ENCODE data around the gene PLEKHG4B.

Gene PLEKHG4B

DNA sequence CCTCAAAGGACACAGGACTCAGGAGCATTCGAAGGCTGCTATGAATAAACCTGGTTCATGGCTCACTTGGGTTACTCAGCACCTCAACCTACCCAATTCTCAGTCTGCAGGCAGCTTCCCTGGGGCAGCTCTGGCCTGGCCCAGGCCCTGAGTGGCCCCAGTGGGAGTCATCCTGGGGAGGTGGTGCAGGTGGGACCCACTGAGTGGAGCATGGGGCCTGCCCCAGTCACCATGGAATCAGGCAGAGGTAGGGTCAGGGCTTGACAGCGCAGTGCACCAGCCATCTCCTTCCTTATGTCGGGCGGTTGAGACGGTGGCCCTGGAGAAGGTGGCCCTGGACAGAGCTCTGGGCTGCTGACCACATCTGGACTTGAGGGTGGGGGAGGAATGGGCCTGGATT lies 19.2 kb downstream of the PLEKHG4B start:
- TF ChIP-seq CREB1 (IDR thresholded peaks at IDR 0.05; ENCODE audit: low read depth) (no peak), TAF1 (IDR thresholded peaks at IDR 0.05; ENCODE audit: low read depth) (no peak), TCF12 (IDR thresholded peaks at IDR 0.05; ENCODE audit: low read depth) (no peak), YY1 (IDR thresholded peaks at IDR 0.05; ENCODE audit: low read depth) (no peak), CEBPB (IDR thresholded peaks at IDR 0.05) (no peak), FOXM1 (IDR thresholded peaks at IDR 0.05; ENCODE audit: borderline replicate concordance, low read depth) (no peak), RAD21 (IDR thresholded peaks at IDR 0.05; ENCODE audit: low read depth) (no peak), EGR1 (IDR thresholded peaks at IDR 0.05) (no peak), NFIC (IDR thresholded peaks at IDR 0.05) (no peak)
- TF ChIP-seq, protein P1, sequence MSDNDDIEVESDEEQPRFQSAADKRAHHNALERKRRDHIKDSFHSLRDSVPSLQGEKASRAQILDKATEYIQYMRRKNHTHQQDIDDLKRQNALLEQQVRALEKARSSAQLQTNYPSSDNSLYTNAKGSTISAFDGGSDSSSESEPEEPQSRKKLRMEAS (IDR thresholded peaks at IDR 0.05): no peak
- TF ChIP-seq, protein P2, sequence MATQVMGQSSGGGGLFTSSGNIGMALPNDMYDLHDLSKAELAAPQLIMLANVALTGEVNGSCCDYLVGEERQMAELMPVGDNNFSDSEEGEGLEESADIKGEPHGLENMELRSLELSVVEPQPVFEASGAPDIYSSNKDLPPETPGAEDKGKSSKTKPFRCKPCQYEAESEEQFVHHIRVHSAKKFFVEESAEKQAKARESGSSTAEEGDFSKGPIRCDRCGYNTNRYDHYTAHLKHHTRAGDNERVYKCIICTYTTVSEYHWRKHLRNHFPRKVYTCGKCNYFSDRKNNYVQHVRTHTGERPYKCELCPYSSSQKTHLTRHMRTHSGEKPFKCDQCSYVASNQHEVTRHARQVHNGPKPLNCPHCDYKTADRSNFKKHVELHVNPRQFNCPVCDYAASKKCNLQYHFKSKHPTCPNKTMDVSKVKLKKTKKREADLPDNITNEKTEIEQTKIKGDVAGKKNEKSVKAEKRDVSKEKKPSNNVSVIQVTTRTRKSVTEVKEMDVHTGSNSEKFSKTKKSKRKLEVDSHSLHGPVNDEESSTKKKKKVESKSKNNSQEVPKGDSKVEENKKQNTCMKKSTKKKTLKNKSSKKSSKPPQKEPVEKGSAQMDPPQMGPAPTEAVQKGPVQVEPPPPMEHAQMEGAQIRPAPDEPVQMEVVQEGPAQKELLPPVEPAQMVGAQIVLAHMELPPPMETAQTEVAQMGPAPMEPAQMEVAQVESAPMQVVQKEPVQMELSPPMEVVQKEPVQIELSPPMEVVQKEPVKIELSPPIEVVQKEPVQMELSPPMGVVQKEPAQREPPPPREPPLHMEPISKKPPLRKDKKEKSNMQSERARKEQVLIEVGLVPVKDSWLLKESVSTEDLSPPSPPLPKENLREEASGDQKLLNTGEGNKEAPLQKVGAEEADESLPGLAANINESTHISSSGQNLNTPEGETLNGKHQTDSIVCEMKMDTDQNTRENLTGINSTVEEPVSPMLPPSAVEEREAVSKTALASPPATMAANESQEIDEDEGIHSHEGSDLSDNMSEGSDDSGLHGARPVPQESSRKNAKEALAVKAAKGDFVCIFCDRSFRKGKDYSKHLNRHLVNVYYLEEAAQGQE (IDR thresholded peaks at IDR 0.05; ENCODE audit: low read depth): no peak

DNA sequence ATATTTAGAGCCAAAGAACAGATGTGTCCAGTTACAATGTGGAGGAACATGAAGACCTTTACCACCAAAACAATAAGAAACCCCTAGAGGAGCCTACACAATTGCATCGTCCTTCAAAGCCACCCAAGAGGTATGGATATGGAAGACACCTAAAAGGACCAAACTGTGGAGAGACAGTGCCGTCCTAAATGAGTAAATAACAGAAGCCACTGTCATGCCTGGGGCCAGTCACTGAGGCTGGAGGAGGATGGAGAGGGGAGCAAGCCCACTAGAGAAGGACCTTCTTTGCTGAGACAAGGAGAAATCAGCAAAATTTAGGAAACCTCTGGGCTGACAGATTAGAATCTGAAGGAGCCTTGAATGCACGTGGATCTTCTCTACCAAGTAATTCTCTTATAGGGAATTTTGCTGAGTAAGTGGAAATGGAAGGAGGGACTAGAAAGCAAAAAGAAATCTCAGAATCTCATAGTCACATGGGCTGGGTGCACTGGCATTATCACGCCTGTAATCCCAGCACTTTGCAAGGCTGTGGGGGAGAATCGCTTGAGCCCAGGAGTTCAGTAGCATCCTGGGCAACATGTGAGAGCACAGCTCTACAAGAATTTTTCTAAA lies 27.6 kb downstream of the PLEKHG4B start:
- no peak for TF ChIP-seq ZBTB7A (IDR thresholded peaks at IDR 0.05; ENCODE audit: low read depth)
- TF ChIP-seq FOXM1 (IDR thresholded peaks at IDR 0.05; ENCODE audit: borderline replicate concordance, low read depth): no peak
- TF ChIP-seq CREB1 (IDR thresholded peaks at IDR 0.05; ENCODE audit: low read depth): no peak
- no peak for TF ChIP-seq TAF1 (IDR thresholded peaks at IDR 0.05; ENCODE audit: low read depth)
- TF ChIP-seq, protein P1 (IDR thresholded peaks at IDR 0.05): no peak
- TF ChIP-seq RAD21 (IDR thresholded peaks at IDR 0.05; ENCODE audit: low read depth): no peak
- TF ChIP-seq TCF12 (IDR thresholded peaks at IDR 0.05; ENCODE audit: low read depth): no peak
- TF ChIP-seq TEAD4 (IDR thresholded peaks at IDR 0.05): no peak
- TF ChIP-seq EGR1 (IDR thresholded peaks at IDR 0.05): no peak
- no peak for TF ChIP-seq YY1 (IDR thresholded peaks at IDR 0.05; ENCODE audit: low read depth)
- TF ChIP-seq, protein P3, sequence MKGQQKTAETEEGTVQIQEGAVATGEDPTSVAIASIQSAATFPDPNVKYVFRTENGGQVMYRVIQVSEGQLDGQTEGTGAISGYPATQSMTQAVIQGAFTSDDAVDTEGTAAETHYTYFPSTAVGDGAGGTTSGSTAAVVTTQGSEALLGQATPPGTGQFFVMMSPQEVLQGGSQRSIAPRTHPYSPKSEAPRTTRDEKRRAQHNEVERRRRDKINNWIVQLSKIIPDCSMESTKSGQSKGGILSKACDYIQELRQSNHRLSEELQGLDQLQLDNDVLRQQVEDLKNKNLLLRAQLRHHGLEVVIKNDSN (IDR thresholded peaks at IDR 0.05): no peak
- no peak for TF ChIP-seq CEBPB (IDR thresholded peaks at IDR 0.05)
- no peak for TF ChIP-seq EP300 (IDR thresholded peaks at IDR 0.05; ENCODE audit: borderline replicate concordance)
- TF ChIP-seq NFIC (IDR thresholded peaks at IDR 0.05): no peak
- TF ChIP-seq, protein P2 (IDR thresholded peaks at IDR 0.05; ENCODE audit: low read depth): no peak

DNA sequence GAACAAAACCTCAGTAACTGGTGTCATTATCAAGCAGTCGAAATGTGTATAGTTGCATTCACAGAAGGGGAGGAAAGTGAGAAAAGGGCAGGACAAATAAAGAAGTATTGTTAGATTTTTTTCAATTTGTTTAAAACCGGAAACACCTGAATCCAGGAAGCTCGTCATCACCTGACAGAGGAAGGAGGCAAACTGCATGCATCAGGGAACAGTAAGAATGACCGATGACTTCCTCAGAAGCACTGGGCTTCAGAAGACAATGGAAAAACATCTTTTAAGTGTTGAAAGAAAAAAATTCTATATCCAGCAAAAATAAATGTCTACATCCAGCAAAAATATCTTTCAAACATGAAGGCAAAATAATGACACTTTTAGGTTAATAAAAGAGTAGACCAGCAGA lies 29.5 kb downstream of the PLEKHG4B start:
- TF ChIP-seq, protein P3 (IDR thresholded peaks at IDR 0.05): peak; percentile 26; the same call in 1 of the 2 replicates
- TF ChIP-seq EP300 (IDR thresholded peaks at IDR 0.05; ENCODE audit: borderline replicate concordance): no peak
- no peak for TF ChIP-seq TAF1 (IDR thresholded peaks at IDR 0.05; ENCODE audit: low read depth)
- TF ChIP-seq, protein P2 (IDR thresholded peaks at IDR 0.05; ENCODE audit: low read depth): no peak

DNA sequence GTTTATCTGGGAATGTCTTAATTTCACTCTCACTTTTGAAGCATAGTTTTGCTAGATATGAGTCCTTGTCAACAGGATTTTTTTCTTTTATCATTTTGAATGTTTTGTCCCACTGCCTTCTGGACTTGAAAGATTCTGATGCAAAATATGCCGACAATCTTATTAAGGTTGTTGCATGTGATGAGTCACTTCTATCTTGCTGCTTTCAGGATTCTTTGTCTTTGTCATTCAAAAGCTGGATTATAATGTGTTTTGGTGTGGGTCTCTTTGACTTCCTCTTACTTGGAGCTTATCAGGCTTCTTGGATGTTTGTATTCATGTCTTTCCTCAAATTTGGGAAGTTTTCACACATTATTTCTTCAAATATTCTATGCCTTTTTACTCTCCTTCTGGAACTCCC lies 33.8 kb downstream of the PLEKHG4B start:
- TF ChIP-seq TCF12 (IDR thresholded peaks at IDR 0.05; ENCODE audit: low read depth) (no peak), CREB1 (IDR thresholded peaks at IDR 0.05; ENCODE audit: low read depth) (no peak), FOXM1 (IDR thresholded peaks at IDR 0.05; ENCODE audit: borderline replicate concordance, low read depth) (no peak), CEBPB (IDR thresholded peaks at IDR 0.05) (no peak), YY1 (IDR thresholded peaks at IDR 0.05; ENCODE audit: low read depth) (no peak), TAF1 (IDR thresholded peaks at IDR 0.05; ENCODE audit: low read depth) (no peak), EGR1 (IDR thresholded peaks at IDR 0.05) (no peak), NFIC (IDR thresholded peaks at IDR 0.05) (no peak), RAD21 (IDR thresholded peaks at IDR 0.05; ENCODE audit: low read depth) (no peak), ZBTB7A (IDR thresholded peaks at IDR 0.05; ENCODE audit: low read depth) (no peak)
- TF ChIP-seq, protein P1 (IDR thresholded peaks at IDR 0.05): no peak
- TF ChIP-seq, protein P2 (IDR thresholded peaks at IDR 0.05; ENCODE audit: low read depth): no peak

Data from Ishikawa (cell line).